Medulla oblongata (tissue), 1 donor: Measurements from ENCODE around the gene MYO7B.

ENCODE experiments used
- DNase-seq: peaks from one replicate; pipeline ENCODE4 v3.0.0-alpha.2; 2015; ENCODE audit errors: extremely low spot score

Gene MYO7B

DNA sequence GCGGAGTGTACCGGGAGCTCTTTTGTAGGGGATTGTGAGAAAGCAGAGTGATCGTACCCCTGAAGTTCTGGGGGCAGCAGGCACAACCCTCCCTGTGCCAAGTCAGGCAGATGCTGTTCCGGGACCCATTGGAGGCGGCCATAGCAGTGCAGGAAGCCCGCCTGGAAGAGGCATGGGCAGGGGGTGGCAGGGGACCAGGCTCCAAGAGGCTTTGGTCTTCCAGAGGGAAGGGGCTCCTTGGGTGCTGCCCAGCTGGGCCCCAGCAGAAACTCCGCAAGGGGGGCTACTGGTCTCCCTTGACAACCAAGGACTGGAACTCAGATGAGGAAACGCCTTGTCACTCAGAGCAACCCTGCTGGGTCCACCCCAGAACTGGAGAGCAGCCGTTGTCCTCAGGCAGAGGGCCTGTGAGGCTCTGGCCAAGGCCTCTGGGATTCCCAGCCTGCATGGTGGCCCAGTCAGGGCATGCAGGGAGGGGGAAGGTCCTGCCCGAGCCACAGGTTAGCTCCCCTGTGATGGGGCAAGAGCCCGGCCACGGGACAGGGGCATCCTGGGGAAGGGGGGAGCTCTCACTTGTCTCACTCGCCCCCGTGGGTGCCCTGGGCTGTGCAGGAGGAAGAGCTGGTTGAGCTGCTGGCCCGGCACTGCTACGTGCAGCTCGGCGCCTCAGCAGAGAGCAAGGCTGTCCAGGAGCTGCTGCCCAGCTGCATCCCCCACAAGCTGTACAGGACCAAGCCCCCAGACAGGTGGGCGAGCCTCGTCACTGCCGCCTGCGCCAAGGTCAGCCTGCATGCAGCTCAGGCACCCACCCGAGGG lies 89.5 kb downstream of the MYO7B start:
- no peak for DNase-seq

DNA sequence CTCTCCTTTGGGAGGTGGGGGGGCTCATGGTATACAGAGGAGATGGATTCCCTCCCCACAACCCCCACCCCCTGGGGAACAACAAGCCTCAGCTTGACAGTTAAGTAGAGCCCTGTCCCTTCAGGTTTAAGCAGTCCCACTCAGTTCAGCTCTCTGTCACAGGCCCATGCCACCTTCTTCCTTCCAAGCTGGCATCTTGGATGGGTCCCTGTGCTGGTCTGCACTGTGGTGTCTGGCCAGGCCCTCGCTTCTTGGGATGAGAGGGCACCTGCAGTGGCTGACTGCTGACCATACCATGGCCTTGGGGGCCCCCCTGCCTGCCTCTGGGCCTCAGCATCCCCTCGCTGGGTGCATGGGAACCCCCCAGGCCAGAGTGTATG lies 90.1 kb downstream of the MYO7B start:
- DNase-seq = no peak

DNA sequence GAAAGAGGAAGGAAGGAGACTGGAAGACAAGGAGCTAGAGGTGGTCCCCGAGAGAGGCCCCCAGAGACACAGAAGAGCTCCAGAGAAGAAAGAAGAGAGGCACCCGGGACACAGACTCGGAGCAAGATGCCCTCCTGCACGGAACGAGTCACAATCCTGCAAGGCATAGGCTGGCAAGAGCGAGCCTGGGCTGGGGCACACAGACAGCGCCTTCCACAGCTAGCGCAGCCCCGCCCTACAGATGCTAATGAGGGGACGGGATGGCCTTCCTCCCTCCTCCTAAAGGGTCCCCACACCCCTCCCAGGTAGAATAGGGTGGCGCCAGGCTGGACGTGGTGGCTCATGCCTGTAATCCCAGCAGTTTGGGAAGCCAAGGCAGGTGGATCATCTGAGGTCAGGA lies 90.7 kb downstream of the MYO7B start:
- DNase-seq = no peak

DNA sequence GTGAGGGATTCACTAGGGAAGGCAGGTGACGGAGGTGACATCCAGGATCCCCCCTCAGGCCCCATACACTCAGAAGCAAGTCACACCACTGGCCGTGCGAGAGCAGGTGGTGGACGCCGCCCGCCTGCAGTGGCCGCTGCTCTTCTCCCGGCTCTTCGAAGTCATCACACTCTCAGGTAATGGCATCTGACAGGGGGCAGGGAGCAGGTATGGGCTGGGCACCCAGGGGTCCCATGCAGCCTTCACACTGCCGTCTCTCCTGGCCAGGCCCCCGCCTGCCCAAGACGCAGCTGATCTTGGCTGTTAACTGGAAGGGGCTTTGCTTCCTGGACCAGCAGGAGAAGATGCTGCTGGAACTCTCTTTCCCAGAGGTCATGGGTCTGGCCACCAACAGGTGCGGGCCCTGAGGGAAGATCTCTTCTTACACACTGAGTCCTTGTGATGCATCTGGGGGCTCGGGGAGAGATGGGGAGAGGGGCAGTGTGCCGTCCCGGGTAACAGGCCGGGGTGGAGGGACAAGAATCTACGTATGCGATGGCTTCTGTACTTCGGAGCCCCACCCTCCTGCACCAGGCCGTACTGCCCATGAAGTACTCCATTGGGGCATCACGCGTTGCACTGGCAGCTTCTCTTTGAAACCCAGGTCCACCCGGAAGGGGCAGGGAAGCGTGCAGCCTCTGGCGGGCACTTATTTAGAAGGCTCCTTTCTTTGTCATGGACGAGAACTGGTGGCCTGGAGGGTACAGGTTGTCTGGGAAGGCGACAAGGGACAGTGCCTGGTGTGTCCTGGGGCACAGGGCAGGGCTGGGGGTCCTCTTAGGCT lies 91.6 kb downstream of the MYO7B start:
- DNase-seq = no peak

DNA sequence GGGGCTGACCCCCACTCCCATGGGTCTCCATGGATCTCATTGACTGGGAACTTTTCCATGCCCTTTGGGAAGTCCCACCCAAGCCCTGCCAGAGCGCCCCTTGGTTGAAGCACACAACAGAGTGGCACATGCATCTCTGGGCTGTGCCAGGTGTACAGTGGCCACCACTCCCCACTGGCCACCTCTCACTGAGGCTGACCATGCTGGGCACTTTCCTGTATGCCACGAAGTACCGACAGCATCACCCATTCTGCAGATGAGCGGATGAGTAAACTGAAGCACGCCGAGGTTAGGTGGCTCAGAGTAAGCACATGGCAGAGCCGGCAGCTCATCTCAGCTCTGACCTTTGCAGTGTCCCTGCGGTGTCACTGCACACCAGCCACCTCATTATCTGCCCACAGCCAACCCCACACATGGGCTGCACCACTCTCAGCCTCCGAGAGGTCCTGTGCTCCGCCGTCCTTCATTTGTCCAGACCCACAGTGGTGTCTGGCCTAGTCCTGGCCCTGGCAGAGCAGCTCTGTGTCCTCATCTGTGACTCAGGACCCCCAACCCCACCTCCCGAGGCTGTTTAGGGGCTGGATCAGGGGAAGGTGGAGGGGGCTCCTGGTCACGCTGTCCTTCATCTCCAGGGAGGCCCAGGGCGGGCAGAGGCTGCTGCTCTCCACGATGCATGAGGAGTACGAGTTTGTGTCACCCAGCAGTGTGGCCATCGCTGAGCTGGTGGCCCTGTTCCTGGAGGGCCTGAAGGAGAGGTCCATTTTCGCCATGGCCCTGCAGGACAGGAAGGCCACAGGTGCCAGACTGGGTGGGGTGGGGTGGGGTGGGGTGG lies 92.5 kb downstream of the MYO7B start:
- no peak for DNase-seq

DNA sequence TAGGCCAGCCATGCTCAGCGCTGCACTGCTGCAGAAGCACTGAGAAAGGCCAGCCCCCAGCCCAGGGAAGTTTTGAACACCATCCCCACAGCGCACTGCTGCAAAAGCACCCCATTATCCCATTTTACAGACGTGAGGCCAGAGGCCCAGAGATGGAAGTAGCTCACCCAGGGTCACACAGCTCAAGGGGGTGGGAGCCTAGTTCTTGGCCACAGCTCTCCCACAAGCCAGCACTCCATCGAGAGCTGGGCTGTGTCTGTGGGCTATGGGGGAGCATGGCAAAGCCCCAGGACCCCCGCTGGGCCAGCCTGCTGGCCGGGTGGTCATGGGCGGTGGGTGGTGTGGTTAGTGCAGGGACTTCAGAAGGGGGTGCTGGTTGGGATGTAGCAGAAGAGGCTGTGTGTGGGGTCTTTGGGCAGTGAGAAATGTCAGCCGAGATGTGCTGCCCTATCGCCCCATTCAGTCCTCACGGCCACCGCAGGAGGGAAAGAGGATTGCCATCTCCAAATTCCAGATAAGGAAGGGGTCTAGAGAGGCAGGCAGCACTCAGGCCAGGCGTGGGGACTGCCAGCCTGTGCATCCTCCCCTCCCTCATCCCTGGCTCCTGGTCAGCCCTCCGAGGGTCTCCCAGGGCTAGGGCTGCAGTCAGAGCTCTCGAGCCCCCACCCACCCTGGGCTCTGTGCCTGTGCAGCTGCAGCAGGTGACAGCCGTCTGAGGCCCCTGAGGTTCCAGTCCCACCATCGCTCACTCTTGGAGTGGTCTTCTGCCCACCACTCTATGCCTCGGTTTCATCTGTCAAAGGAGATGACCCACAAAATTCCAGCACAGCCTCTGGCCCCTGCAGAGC lies 93.5 kb downstream of the MYO7B start:
- DNase-seq = no peak

DNA sequence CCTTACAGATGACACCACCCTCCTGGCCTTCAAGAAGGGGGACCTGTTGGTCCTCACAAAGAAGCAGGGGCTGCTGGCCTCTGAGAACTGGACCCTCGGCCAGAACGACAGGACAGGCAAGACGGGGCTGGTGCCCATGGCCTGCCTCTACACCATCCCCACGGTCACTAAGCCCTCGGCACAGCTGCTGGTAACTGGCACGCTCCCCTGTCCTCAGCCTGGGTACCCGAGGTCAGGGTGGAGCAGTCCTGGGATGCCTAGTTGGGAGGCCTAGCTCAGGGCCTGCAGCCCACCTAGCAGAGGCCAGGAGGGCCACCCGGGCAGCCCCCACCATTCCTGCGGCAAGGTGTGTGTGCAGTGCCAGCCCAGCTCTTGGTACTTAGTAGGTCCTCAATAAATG lies 94.2 kb downstream of the MYO7B start:
- no peak for DNase-seq

DNA sequence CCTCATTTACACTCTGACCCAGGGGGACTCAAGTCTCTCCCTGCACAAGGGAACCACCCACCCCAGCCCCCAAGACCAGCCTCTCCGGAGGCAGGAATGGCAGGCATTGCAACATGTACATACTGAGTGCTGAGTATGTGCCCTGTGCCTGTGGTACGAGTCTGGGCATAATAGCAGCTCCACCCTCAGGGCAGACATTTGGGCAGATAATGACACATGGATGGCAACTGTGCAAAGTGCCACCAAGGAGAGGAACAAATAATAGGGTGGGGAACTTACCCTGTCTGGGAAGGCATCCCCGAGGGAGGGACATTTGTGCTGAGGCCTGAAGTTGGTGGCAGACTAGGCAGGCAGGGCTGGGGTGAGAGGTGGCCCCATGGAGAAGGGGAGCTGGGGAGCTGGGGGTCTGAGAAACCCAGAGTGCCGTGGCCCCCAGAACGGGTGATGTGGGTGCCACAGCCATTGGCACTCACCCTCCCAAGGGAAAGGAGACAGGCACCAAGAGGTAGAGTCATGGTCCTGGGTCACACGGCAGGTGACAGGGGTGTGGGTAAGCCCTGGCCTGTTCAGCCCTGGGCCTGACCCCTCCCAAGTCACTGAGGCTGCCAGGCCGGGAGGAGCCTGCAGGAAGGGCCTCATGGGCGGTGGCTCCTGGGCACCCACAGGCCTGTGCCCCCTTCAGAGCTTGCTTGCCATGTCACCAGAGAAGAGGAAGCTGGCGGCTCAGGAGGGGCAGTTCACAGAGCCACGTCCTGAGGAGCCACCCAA lies 94.8 kb downstream of the MYO7B start:
- DNase-seq = no peak

DNA sequence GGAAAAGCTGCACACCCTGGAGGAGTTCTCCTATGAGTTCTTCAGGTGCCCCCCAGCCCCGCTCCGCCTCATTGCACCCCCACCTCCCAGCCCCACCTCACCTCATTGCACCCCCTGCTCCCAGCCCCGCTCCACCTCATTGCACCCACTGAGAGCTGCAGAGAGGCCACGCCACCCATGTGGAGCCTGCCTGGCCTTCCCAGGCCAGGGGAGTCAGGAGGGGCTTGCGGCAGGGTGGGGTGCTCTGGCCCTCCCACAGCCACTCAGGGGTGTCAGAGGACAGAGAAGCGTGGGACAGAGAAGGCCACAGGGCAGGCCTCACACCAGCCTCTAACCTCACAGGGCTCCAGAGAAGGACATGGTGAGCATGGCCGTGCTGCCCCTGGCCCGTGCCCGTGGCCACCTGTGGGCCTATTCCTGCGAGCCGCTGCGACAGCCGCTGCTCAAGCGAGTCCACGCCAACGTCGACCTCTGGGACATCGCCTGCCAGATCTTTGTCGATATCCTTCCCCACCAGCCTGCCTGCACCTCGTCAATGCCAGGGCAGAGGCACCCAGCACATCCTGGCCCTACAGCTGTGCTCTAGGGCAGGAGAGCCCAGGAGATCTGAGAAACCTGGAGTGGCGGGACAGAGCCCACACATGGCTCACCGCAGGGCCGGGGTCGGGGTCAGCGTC lies 95.5 kb downstream of the MYO7B start:
- DNase-seq = no peak

DNA sequence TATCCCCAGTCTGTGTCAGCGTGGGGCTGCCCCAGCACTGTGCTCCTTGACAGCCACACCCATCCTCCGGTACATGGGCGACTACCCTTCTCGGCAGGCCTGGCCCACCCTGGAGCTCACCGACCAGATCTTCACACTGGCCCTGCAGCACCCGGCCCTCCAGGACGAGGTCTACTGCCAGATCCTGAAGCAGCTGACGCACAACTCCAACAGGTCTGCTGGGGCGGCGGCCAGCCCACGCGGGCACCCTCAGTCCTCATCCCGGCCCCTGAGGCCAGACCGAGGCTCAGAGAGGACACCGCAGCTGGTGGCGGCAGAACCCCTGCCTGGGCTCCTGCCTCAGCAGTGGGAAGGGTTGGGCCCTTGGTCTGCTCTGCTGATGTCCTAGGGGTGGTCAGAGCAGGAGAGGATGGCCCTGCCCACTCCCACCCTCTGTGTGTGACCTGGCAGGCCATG lies 96.1 kb downstream of the MYO7B start:
- no peak for DNase-seq

DNA sequence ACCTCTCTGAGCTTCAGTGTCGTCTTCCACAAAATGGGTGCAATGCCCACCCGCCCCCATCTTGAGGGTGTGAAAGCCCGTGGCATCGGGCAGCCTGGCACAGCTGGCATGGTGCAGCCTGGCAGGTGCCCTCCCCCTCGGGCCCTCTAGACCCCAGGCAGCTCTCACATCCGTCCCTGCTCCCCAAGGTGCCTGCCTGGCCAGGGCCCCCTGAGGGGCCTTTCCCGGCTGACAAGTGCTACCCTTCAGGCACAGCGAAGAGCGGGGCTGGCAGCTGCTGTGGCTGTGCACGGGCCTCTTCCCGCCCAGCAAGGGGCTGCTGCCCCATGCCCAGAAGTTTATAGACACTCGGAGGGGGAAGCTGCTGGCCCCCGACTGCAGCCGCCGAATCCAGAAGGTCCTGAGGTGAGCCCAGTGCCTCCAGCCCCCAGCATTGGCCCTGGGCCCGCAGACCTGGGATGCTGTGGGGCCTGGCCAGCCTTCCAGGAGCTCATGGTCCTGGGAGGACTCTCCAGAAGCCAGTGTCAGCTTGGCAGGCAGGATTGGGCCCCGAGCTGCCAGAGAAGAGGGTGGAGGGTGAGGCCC lies 96.6 kb downstream of the MYO7B start:
- DNase-seq = no peak

DNA sequence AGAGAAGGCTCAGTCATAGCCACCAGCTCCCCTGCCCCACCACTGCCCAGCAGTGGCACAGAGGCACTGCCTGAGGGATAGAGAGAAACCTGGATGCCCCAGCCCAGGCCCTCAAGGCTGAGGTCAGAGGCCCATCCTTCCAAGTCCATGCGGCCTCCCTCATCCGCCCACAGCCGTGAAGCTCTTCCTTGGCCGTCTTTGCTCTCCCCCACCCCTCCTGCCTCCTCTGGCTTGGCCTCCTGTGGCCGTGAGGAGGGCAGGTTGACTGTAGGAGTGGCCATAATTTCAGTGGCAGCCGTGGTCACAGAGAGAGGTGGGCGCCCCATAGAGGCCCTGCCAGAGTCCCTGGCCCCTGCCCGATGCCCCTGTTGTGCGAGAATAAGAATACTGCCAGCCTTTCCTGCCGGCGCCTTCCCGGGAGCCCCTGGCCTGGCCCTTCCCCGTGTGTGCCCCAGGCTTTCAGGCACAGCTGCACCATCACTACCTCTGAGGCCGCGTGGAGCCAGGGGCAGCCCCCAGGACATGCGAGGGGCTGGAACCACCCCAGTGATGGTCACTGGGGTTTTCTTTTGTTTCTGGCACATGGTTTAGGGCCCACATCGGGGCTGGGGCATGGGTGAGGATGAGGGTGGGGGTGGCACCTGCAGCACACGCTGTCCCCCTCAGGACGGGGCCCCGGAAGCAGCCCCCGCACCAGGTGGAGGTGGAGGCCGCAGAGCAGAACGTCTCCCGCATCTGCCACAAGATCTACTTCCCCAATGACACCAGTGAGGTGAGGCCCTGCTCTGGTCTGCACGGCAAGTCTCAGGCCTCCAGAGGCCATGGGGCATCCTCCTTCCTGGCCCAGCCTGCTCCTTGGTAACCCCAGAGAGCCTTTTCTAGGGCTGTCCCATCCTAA lies 97.4 kb downstream of the MYO7B start:
- DNase-seq = no peak

DNA sequence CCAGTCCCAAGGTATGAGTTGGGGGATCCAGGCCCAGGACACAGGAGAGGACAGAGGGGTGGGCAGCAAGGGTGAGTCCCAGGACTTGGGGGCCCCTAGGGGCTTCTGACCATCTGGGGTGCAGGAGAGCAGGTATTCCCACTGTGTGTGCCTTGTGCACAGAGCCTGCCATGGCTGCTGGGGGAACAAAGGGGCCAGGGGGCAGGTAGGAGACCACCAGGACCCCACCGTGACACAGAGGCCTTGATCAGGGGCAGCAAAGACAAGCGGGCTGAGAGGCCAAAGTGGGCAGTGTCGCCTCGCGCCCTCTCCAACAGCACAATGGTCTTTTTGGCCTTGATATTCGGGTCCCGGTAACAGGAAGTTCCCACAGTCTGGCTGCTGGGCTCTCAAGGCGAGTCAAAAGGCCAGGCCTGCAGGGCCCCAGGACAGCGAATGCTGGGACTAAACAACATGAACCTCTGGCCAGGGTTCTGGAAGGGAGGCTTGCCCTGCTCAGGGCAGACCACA lies 98.1 kb downstream of the MYO7B start:
- DNase-seq = no peak

DNA sequence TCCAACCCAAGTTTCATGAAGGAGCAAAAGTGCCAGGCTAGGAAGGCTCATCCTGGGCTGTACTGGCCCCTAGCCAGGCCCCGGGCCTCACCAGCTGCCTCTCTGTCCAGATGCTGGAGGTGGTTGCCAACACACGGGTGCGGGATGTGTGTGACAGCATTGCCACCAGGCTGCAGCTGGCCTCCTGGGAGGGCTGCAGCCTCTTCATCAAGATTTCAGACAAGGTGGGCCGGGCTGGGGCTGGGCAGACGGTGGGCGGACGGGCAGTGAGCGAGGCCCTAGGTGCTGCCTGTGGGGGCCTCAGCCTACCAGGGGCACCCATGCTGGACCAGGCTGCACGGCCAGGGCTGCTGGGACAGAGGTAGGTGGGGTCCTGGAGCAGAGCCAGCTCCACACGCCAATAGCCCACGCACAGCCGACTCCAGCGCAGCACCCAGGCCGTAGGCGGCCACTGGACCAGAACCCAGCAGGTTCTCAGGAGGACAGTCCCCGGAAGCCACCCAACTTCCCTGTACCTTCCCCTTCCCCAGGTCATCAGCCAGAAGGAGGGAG lies 98.7 kb downstream of the MYO7B start:
- no peak for DNase-seq

DNA sequence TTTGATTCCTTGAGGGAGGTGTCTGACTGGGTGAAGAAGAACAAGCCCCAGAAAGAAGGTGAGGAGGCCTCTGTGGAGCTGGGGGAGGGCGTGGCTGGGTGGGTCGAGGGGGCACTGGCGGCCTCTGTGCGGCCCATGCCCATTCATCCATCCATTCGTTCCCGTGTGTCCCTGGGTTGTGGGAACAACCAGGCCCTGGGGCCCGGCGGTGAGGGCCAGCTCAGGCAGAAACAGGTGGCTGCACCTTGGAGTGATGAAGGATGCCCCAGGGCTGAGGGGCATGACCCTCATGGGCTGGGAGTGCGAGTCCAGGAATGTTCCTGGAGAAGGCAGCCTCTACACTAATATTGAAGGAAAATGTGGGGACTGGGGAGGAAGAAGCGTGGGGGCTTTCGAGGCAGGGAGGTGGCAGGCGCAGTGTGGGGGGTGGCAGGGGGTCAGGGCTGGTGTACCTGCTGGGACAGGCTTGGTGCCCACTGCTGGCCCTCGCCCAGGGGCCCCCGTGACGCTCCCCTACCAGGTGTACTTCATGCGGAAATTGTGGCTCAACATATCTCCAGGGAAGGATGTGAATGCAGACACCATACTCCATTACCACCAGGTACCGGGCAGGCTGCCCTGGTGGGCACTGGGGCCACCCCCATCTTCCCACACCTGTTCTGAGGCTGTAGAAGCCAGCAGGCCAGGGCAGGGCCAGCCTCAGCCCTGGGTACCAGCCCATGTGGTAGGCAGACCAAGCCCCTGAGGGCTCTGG lies 99.3 kb downstream of the MYO7B start:
- DNase-seq = no peak

DNA sequence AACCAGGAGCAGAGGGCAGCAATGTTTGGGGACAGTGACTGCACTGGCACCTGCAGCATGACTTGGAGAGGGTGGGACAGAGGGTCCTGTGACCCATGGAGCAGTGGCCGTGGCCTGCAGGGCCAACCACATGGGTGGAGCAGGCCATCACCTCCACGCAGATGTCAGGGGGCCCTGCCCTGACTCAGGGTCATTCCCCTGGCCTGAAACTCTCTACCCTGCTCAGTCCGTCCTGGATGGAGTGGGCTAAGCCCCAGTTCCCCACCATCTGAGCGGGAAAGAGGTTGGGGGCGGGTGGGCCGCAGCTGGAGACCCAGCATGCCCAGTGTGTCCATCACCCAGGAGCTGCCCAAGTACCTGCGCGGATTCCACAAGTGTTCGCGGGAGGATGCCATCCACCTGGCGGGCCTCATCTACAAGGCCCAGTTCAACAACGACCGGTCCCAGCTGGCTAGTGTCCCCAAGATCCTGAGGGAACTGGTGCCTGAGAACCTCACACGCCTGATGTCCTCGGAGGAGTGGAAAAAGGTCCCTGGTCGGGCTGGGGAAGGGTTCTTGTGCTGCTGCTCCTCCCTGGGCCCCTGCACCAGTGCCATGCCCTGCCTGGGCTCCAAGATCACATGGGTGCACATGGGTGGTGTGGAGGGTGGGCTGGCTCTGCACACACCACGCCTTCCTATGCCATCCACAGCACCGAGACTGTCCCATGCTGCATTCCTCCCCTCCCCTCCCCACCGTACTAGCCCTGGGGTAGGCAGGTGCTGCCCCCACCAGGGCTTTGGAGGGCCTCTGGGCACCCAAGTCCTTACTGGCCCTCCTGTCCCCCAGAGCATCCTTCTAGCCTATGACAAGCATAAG lies 100.1 kb downstream of the MYO7B start:
- no peak for DNase-seq
